ENCODE measurements around the gene EDARADD.

EDARADD gene

GRCh38 chr1:236426215-236426614, 32.1 kb downstream of the EDARADD start:
- Histone ChIP-seq H3K4me3 (ENCODE audit: insufficient read depth, low read depth, low read length) (no peak overlapping the region), H3K27me3 (ENCODE audit: control insufficient read depth, insufficient read depth, low read length, poor library complexity, severe bottlenecking) (no peaks in the 10 kb centered on the region), H3K27ac (ENCODE audit: insufficient read depth, low read depth, low read length, poor library complexity, severe bottlenecking) (no peak overlapping the region), H3K4me1 (ENCODE audit: control insufficient read depth, insufficient read depth, low read length) (no peaks in the 10 kb centered on the region), H3K36me3 (ENCODE audit: control insufficient read depth, insufficient read depth, low read length) (no peaks in the 10 kb centered on the region), H3K9me3 (ENCODE audit: control insufficient read depth, low read length) (no peaks in the 10 kb centered on the region)
- 94 to 98% methylated on average over 3 of the region's 3 CpGs for WGBS, 2 experiments

GRCh38 chr1:236429715-236430274, 35.7 kb downstream of the EDARADD start:
- no peaks in the 10 kb centered on the region for H3K9me3 ChIP-seq (ENCODE audit: control insufficient read depth, low read length)
- H3K4me3 ChIP-seq (ENCODE audit: insufficient read depth, low read depth, low read length) = no peak overlapping the region
- no peaks in the 10 kb centered on the region for H3K36me3 ChIP-seq (ENCODE audit: control insufficient read depth, insufficient read depth, low read length)
- no peak overlapping the region for H3K27ac ChIP-seq (ENCODE audit: insufficient read depth, low read depth, low read length, poor library complexity, severe bottlenecking)
- no peaks in the 10 kb centered on the region for H3K27me3 ChIP-seq (ENCODE audit: control insufficient read depth, insufficient read depth, low read length, poor library complexity, severe bottlenecking)
- H3K4me1 ChIP-seq (ENCODE audit: control insufficient read depth, insufficient read depth, low read length) = no peaks in the 10 kb centered on the region

- Histone ChIP-seq H3K36me3 (ENCODE audit: control insufficient read depth, insufficient read depth, low read length) (no peaks in the 10 kb centered on the region), H3K4me3 (ENCODE audit: insufficient read depth, low read depth, low read length) (no peak overlapping the region), H3K27ac (ENCODE audit: insufficient read depth, low read depth, low read length, poor library complexity, severe bottlenecking) (no peak overlapping the region), H3K4me1 (ENCODE audit: control insufficient read depth, insufficient read depth, low read length) (no peaks in the 10 kb centered on the region), H3K27me3 (ENCODE audit: control insufficient read depth, insufficient read depth, low read length, poor library complexity, severe bottlenecking) (no peaks in the 10 kb centered on the region), H3K9me3 (ENCODE audit: control insufficient read depth, low read length) (no peaks in the 10 kb centered on the region)
- 95 to 99% methylated on average over 5 to 6 of the region's 6 CpGs for WGBS, 2 experiments
Observed at GRCh38 chr1:236433819-236434315, 39.8 kb downstream of the EDARADD start.

- no peak overlapping the region for H3K27ac ChIP-seq (ENCODE audit: insufficient read depth, low read depth, low read length, poor library complexity, severe bottlenecking)
- H3K27me3 ChIP-seq (ENCODE audit: control insufficient read depth, insufficient read depth, low read length, poor library complexity, severe bottlenecking) = no peaks in the 10 kb centered on the region
- no peaks in the 10 kb centered on the region for H3K9me3 ChIP-seq (ENCODE audit: control insufficient read depth, low read length)
- no peaks in the 10 kb centered on the region for H3K36me3 ChIP-seq (ENCODE audit: control insufficient read depth, insufficient read depth, low read length)
- no peak overlapping the region for H3K4me3 ChIP-seq (ENCODE audit: insufficient read depth, low read depth, low read length)
- H3K4me1 ChIP-seq (ENCODE audit: control insufficient read depth, insufficient read depth, low read length) = no peaks in the 10 kb centered on the region
- WGBS, 2 experiments = 97% methylated on average over 8 to 9 of the region's 9 CpGs
Observed at GRCh38 chr1:236438614-236439013, 44.5 kb downstream of the EDARADD start.

- WGBS, 2 experiments = 85 to 92% methylated on average over 2 of the region's 2 CpGs
- no peak overlapping the region for H3K4me3 ChIP-seq (ENCODE audit: insufficient read depth, low read depth, low read length)
- no peaks in the 10 kb centered on the region for H3K4me1 ChIP-seq (ENCODE audit: control insufficient read depth, insufficient read depth, low read length)
- H3K9me3 ChIP-seq (ENCODE audit: control insufficient read depth, low read length) = no peaks in the 10 kb centered on the region
- H3K27me3 ChIP-seq (ENCODE audit: control insufficient read depth, insufficient read depth, low read length, poor library complexity, severe bottlenecking) = no peaks in the 10 kb centered on the region
- H3K36me3 ChIP-seq (ENCODE audit: control insufficient read depth, insufficient read depth, low read length) = no peaks in the 10 kb centered on the region
- H3K27ac ChIP-seq (ENCODE audit: insufficient read depth, low read depth, low read length, poor library complexity, severe bottlenecking) = no peak overlapping the region
Observed at GRCh38 chr1:236440373-236440772, 46.3 kb downstream of the EDARADD start.

- WGBS, 2 experiments = 87 to 96% methylated on average over 4 to 5 of the region's 5 CpGs
- Histone ChIP-seq H3K27ac (ENCODE audit: insufficient read depth, low read depth, low read length, poor library complexity, severe bottlenecking) (no peak overlapping the region), H3K9me3 (ENCODE audit: control insufficient read depth, low read length) (no peaks in the 10 kb centered on the region), H3K27me3 (ENCODE audit: control insufficient read depth, insufficient read depth, low read length, poor library complexity, severe bottlenecking) (no peaks in the 10 kb centered on the region), H3K4me3 (ENCODE audit: insufficient read depth, low read depth, low read length) (no peak overlapping the region), H3K36me3 (ENCODE audit: control insufficient read depth, insufficient read depth, low read length) (no peaks in the 10 kb centered on the region), H3K4me1 (ENCODE audit: control insufficient read depth, insufficient read depth, low read length) (no peaks in the 10 kb centered on the region)
Observed at GRCh38 chr1:236450779-236451178, 56.7 kb downstream of the EDARADD start.

GRCh38 chr1:236451796-236452373, 57.8 kb downstream of the EDARADD start:
- Histone ChIP-seq H3K36me3 (ENCODE audit: control insufficient read depth, insufficient read depth, low read length) (no peaks in the 10 kb centered on the region), H3K4me1 (ENCODE audit: control insufficient read depth, insufficient read depth, low read length) (no peaks in the 10 kb centered on the region), H3K9me3 (ENCODE audit: control insufficient read depth, low read length) (no peaks in the 10 kb centered on the region), H3K4me3 (ENCODE audit: insufficient read depth, low read depth, low read length) (no peak overlapping the region), H3K27me3 (ENCODE audit: control insufficient read depth, insufficient read depth, low read length, poor library complexity, severe bottlenecking) (no peaks in the 10 kb centered on the region), H3K27ac (ENCODE audit: insufficient read depth, low read depth, low read length, poor library complexity, severe bottlenecking) (no peak overlapping the region)
- 70 to 75% methylated on average over 5 to 6 of the region's 6 CpGs for WGBS, 2 experiments

- WGBS, 2 experiments = 93% methylated on average over 4 of the region's 4 CpGs
- H3K27me3 ChIP-seq (ENCODE audit: control insufficient read depth, insufficient read depth, low read length, poor library complexity, severe bottlenecking) = no peaks in the 10 kb centered on the region
Observed at GRCh38 chr1:236455243-236455642, 61.2 kb downstream of the EDARADD start.

GRCh38 chr1:236457775-236458174, 63.7 kb downstream of the EDARADD start:
- H3K36me3 ChIP-seq (ENCODE audit: control insufficient read depth, insufficient read depth, low read length) = no peaks in the 10 kb centered on the region
- H3K27ac ChIP-seq (ENCODE audit: insufficient read depth, low read depth, low read length, poor library complexity, severe bottlenecking) = no peak overlapping the region
- no peaks in the 10 kb centered on the region for H3K4me1 ChIP-seq (ENCODE audit: control insufficient read depth, insufficient read depth, low read length)
- H3K9me3 ChIP-seq (ENCODE audit: control insufficient read depth, low read length) = no peaks in the 10 kb centered on the region
- no peak overlapping the region for H3K4me3 ChIP-seq (ENCODE audit: insufficient read depth, low read depth, low read length)
- H3K27me3 ChIP-seq (ENCODE audit: control insufficient read depth, insufficient read depth, low read length, poor library complexity, severe bottlenecking) = no peaks in the 10 kb centered on the region
- WGBS, 2 experiments = 90 to 91% methylated on average over 2 of the region's 2 CpGs

More at GRCh38 chr1:236455243-236455642, 61.2 kb downstream of the EDARADD start:
- no peaks in the 10 kb centered on the region for H3K9me3 ChIP-seq (ENCODE audit: control insufficient read depth, low read length)
- H3K4me1 ChIP-seq (ENCODE audit: control insufficient read depth, insufficient read depth, low read length) = no peaks in the 10 kb centered on the region
- no peak overlapping the region for H3K27ac ChIP-seq (ENCODE audit: insufficient read depth, low read depth, low read length, poor library complexity, severe bottlenecking)
- H3K36me3 ChIP-seq (ENCODE audit: control insufficient read depth, insufficient read depth, low read length) = no peaks in the 10 kb centered on the region
- no peak overlapping the region for H3K4me3 ChIP-seq (ENCODE audit: insufficient read depth, low read depth, low read length)

- no peaks in the 10 kb centered on the region for H3K9me3 ChIP-seq (ENCODE audit: control insufficient read depth, low read length)
- no peak overlapping the region for H3K4me3 ChIP-seq (ENCODE audit: insufficient read depth, low read depth, low read length)
- no peaks in the 10 kb centered on the region for H3K27me3 ChIP-seq (ENCODE audit: control insufficient read depth, insufficient read depth, low read length, poor library complexity, severe bottlenecking)
- H3K36me3 ChIP-seq (ENCODE audit: control insufficient read depth, insufficient read depth, low read length) = no peaks in the 10 kb centered on the region
- no peak overlapping the region for H3K27ac ChIP-seq (ENCODE audit: insufficient read depth, low read depth, low read length, poor library complexity, severe bottlenecking)
- 92 to 94% methylated on average over 4 of the region's 4 CpGs for WGBS, 2 experiments
- no peaks in the 10 kb centered on the region for H3K4me1 ChIP-seq (ENCODE audit: control insufficient read depth, insufficient read depth, low read length)
Observed at GRCh38 chr1:236458996-236459395, 64.9 kb downstream of the EDARADD start.

Measured in ectodermal cell (in vitro differentiated cells).